GM19438 (cell line): ENCODE results near the gene URM1.
A peak's percentile ranks its signal among the peaks of the same experiment; 100 is the strongest.
"Not testable (repeated sequence)": the region's sequence is repeated elsewhere in the genome, so short reads cannot be mapped to it uniquely, and the experiment has no call there.

Experiments used
- ATAC-seq: cut with Tn5 transposase; IDR thresholded peaks from one replicate; pipeline ENCODE4 v1.9.1; 2021; ENCODE audit warnings: low read depth; ENCODE audit not compliant: unreplicated experiment

The URM1 gene

GRCh38 chr9:128370752-128371629 is at the start of gene URM1:
URM1 (plus strand) TSS chr9:128371374; CDS start chr9:128371381, 7 bp downstream.
- ATAC-seq, result peak; percentile 88

- no peak for ATAC-seq
Observed at GRCh38 chr9:128321879-128322403, 49.2 kb upstream of the URM1 start.

- peak; percentile 80 for ATAC-seq
Observed at GRCh38 chr9:128322404-128323211, 48.6 kb upstream of the URM1 start, which contains the start of the genes COQ4 and TRUB2. COQ4 (plus strand) TSS chr9:128322839; CDS start chr9:128322859, 20 bp downstream. TRUB2 (minus strand) TSS chr9:128322447; CDS start chr9:128322408, 39 bp downstream.

GRCh38 chr9:128323212-128323730 is 47.9 kb upstream of the URM1 start:
- no peak for ATAC-seq

- ATAC-seq, result no peak
Observed at GRCh38 chr9:128323791-128324190, 47.4 kb upstream of the URM1 start.

GRCh38 chr9:128324401-128324800 is 46.8 kb upstream of the URM1 start:
- no peak for ATAC-seq

- no peak for ATAC-seq
Observed at GRCh38 chr9:128325629-128326028, 45.5 kb upstream of the URM1 start.

- no peak for ATAC-seq
Observed at GRCh38 chr9:128333451-128333869, 37.7 kb upstream of the URM1 start.

- no peak for ATAC-seq
Observed at GRCh38 chr9:128335161-128335560, 36.0 kb upstream of the URM1 start.

GRCh38 chr9:128335914-128336313 is 35.3 kb upstream of the URM1 start:
- ATAC-seq, result no peak

- no peak for ATAC-seq
Observed at GRCh38 chr9:128337936-128338335, 33.2 kb upstream of the URM1 start.

- not testable (repeated sequence) for ATAC-seq
Observed at GRCh38 chr9:128338852-128339614, 32.1 kb upstream of the URM1 start.

GRCh38 chr9:128339761-128340690 is 31.1 kb upstream of the URM1 start, which contains the start of gene SLC27A4:
SLC27A4 (plus strand) TSS chr9:128340527; CDS start chr9:128343133, 2,606 bp downstream.
- peak; percentile 79 for ATAC-seq

- peak; percentile 28 for ATAC-seq
Observed at GRCh38 chr9:128340691-128341434, 30.3 kb upstream of the URM1 start.

GRCh38 chr9:128341435-128341849 is 29.7 kb upstream of the URM1 start:
- ATAC-seq, result no peak

- no peak for ATAC-seq
Observed at GRCh38 chr9:128342971-128343680, 28.0 kb upstream of the URM1 start.

GRCh38 chr9:128343855-128344254 is 27.3 kb upstream of the URM1 start:
- no peak for ATAC-seq
